ENCODE data around the gene PLPPR3. TPM values are rescaled to one million over a fixed set of nuclear protein-coding genes. Genes with fewer than 3 reads are reported as not detected.

PLPPR3 gene
- total RNA-seq, 2 donors from 2014 or later = 110 to 111 TPM

DNA sequence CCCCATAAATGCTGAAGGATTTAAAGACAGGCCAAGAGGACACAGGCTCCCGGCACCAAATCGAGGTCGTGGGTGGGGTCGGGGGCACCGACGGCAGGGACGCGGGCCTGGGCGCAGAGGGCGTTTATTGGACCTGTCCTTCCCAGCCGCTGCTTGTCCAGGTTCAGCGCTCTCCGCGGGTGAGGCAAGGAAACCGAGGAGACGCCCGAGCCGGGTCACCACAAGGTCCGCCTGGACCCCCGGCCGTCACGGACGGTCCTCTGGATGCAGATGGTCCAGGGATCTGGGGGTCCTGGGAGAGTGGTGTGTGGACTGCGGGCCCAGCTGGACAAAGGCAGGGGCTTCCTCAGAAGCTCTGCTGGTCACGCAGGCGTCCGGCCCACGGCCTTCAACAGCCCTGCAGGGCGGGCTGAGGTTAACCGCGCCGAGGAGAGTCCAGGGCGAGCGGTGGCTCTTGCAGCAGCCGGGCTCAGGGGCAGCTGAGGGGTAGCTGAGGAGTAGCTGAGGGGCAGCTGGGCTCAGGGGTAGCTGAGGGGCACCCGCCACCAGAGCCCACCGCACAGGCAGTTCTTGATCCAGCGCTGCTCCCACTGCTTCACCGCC is 46.2 kb upstream of the PLPPR3 start:
- no peaks in the 10 kb centered on the region for H3K9me3 ChIP-seq (ENCODE audit: control insufficient read depth, low read length)
- no peak overlapping the region for H3K9ac ChIP-seq (ENCODE audit: extremely low read depth, low read length, poor library complexity, severe bottlenecking)
- no peaks in the 10 kb centered on the region for H3K27me3 ChIP-seq (ENCODE audit: control insufficient read depth, insufficient read depth, low read length, poor library complexity, severe bottlenecking)
- Mint-ChIP-seq H3K27ac (peak overlapping the region; percentile 52), H3K36me3 (ENCODE audit: low read depth) (peaks cover 31% of the 10 kb centered on the region), H3K4me1 (peaks cover 5% of the 10 kb centered on the region), H3K27me3 (ENCODE audit: insufficient read depth) (peaks cover 7% of the 10 kb centered on the region), H3K9me3 (peaks cover 5% of the 10 kb centered on the region), H3K4me3 (no peak overlapping the region)
- H3K36me3 ChIP-seq (ENCODE audit: control insufficient read depth, insufficient read depth, low read length) = peaks cover 18% of the 10 kb centered on the region
- peak; percentile 49 for DNase-seq
- no peak overlapping the region for H3K4me3 ChIP-seq (ENCODE audit: low read length)
- 95 to 97% methylated on average over 19 to 39 of the region's 39 CpGs for WGBS, 2 experiments (ENCODE audit: insufficient coverage in 1 of 2, insufficient read length in 1 of 2)
- TF ChIP-seq, protein P1, sequence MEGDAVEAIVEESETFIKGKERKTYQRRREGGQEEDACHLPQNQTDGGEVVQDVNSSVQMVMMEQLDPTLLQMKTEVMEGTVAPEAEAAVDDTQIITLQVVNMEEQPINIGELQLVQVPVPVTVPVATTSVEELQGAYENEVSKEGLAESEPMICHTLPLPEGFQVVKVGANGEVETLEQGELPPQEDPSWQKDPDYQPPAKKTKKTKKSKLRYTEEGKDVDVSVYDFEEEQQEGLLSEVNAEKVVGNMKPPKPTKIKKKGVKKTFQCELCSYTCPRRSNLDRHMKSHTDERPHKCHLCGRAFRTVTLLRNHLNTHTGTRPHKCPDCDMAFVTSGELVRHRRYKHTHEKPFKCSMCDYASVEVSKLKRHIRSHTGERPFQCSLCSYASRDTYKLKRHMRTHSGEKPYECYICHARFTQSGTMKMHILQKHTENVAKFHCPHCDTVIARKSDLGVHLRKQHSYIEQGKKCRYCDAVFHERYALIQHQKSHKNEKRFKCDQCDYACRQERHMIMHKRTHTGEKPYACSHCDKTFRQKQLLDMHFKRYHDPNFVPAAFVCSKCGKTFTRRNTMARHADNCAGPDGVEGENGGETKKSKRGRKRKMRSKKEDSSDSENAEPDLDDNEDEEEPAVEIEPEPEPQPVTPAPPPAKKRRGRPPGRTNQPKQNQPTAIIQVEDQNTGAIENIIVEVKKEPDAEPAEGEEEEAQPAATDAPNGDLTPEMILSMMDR (conservative IDR thresholded peaks at IDR 0.05) = no peak
- H3K27ac ChIP-seq (ENCODE audit: low read depth, low read length) = no peak overlapping the region
- no peaks in the 10 kb centered on the region for H3K4me1 ChIP-seq (ENCODE audit: control insufficient read depth, insufficient read depth, low read length)

DNA sequence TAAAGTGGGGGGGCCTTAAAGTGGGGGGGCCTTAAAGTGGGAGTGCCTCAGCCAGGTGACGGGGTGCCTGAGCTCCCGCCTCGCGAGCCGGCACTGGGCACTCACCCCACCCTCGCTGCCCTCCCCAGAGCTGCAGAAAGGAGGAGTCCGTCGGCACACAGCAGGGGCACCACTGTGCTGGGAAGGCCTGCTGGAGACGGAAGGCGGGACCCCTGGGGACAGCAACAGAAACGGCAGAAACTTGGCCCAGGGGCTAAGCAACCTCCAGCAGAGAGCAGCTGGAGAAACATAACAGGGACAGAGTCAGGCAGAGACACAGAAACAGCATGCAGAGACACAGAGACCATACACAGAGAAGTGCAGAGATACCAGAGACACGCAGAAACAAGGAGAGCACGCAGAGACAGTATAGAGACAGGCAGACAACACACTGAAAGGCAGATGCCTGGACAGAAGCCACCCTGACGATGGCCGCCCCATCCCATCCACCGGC is 45.6 kb upstream of the PLPPR3 start:
- Histone ChIP-seq H3K36me3 (ENCODE audit: control insufficient read depth, insufficient read depth, low read length) (peaks cover 18% of the 10 kb centered on the region), H3K9me3 (ENCODE audit: control insufficient read depth, low read length) (no peaks in the 10 kb centered on the region), H3K4me1 (ENCODE audit: control insufficient read depth, insufficient read depth, low read length) (no peaks in the 10 kb centered on the region), H3K27ac (ENCODE audit: low read depth, low read length) (no peak overlapping the region), H3K9ac (ENCODE audit: extremely low read depth, low read length, poor library complexity, severe bottlenecking) (no peak overlapping the region), H3K4me3 (ENCODE audit: low read length) (no peak overlapping the region), H3K27me3 (ENCODE audit: control insufficient read depth, insufficient read depth, low read length, poor library complexity, severe bottlenecking) (no peaks in the 10 kb centered on the region)
- Mint-ChIP-seq H3K4me1 (peaks cover 5% of the 10 kb centered on the region), H3K4me3 (no peak overlapping the region), H3K36me3 (ENCODE audit: low read depth) (peaks cover 28% of the 10 kb centered on the region), H3K9me3 (peaks cover 5% of the 10 kb centered on the region), H3K27ac (peak overlapping the region; percentile 52), H3K27me3 (ENCODE audit: insufficient read depth) (peaks cover 12% of the 10 kb centered on the region)
- 72 to 76% methylated on average over 13 to 16 of the region's 16 CpGs for WGBS, 2 experiments (ENCODE audit: insufficient coverage in 1 of 2, insufficient read length in 1 of 2)
- TF ChIP-seq, protein P1 (conservative IDR thresholded peaks at IDR 0.05) = no peak
- DNase-seq = peak; percentile 61

DNA sequence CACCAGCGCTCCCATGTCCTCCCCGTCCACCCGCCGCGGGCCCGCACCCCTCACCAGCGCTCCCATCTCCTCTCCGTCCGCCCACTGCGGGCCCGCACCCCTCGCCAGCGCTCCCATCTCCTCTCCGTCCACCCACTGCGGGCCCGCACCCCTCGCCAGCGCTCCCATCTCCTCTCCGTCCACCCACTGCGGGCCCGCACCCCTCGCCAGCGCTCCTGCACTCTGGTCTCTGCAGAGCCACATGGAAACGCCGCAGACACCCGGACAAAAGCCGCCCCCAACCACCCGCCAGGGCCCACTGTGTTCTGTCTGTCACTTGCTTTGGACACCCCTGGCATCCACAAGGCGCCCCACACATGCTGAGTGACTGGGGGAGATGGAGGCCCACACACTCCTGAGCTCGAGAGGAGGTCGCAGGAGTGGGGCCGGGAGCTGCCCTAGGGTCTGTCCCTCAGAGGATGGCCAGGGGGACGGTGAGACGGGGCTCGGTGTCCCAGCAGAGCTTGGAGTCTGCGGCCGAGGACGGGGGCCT is 45.1 kb upstream of the PLPPR3 start:
- H3K9ac ChIP-seq (ENCODE audit: extremely low read depth, low read length, poor library complexity, severe bottlenecking) = no peak overlapping the region
- DNase-seq = peak; percentile 47
- peaks cover 28% of the 10 kb centered on the region for H3K36me3 Mint-ChIP-seq (ENCODE audit: low read depth)
- H3K4me1 Mint-ChIP-seq = peaks cover 5% of the 10 kb centered on the region
- H3K4me3 Mint-ChIP-seq = no peak overlapping the region
- H3K27me3 ChIP-seq (ENCODE audit: control insufficient read depth, insufficient read depth, low read length, poor library complexity, severe bottlenecking) = no peaks in the 10 kb centered on the region
- TF ChIP-seq, protein P1 (conservative IDR thresholded peaks at IDR 0.05) = no peak
- H3K27me3 Mint-ChIP-seq (ENCODE audit: insufficient read depth) = peaks cover 12% of the 10 kb centered on the region
- peaks cover 3% of the 10 kb centered on the region for H3K9me3 Mint-ChIP-seq
- no peak overlapping the region for H3K27ac Mint-ChIP-seq
- H3K4me3 ChIP-seq (ENCODE audit: low read length) = no peak overlapping the region
- H3K9me3 ChIP-seq (ENCODE audit: control insufficient read depth, low read length) = no peaks in the 10 kb centered on the region
- H3K4me1 ChIP-seq (ENCODE audit: control insufficient read depth, insufficient read depth, low read length) = no peaks in the 10 kb centered on the region
- WGBS, 2 experiments (ENCODE audit: insufficient coverage in 1 of 2, insufficient read length in 1 of 2) = 88 to 90% methylated on average over 7 to 38 of the region's 38 CpGs
- peaks cover 18% of the 10 kb centered on the region for H3K36me3 ChIP-seq (ENCODE audit: control insufficient read depth, insufficient read depth, low read length)
- no peak overlapping the region for H3K27ac ChIP-seq (ENCODE audit: low read depth, low read length)
